GM12874 (cell line): ENCODE data around the gene ANKRD40.

Experiments
- CTCF ChIP-seq: IDR thresholded peaks from 2 replicates; pipeline ENCODE4 v1.5.1; 2011; ENCODE audit warnings: low read depth, mild to moderate bottlenecking, control low read depth, low read length, moderate library complexity; ENCODE audit not compliant: insufficient read depth

Gene ANKRD40

GRCh38 chr17:50683434-50684287 is 24.1 kb downstream of the ANKRD40 start:
- TF ChIP-seq CTCF: no peak

- no peak for TF ChIP-seq CTCF
Observed at GRCh38 chr17:50682938-50683337, 24.8 kb downstream of the ANKRD40 start.

- no peak for TF ChIP-seq CTCF
Observed at GRCh38 chr17:50682441-50682840, 25.3 kb downstream of the ANKRD40 start.

- TF ChIP-seq CTCF: no peak
Observed at GRCh38 chr17:50681263-50682200, 26.2 kb downstream of the ANKRD40 start.

GRCh38 chr17:50680126-50680525 is 27.6 kb downstream of the ANKRD40 start:
- no peak for TF ChIP-seq CTCF

- no peak for TF ChIP-seq CTCF
Observed at GRCh38 chr17:50679008-50679544, 28.6 kb downstream of the ANKRD40 start.

- no peak for TF ChIP-seq CTCF
Observed at GRCh38 chr17:50677851-50678375, 29.8 kb downstream of the ANKRD40 start.
